DMS 273 (cell line): ENCODE data around the gene STT3B.
"Not testable (repeated sequence)": the region's sequence is repeated elsewhere in the genome, so short reads cannot be mapped to it uniquely, and the experiment has no call there.

Source experiments
- DNase-seq: peaks from one replicate; lab custom pipeline; 2025; ENCODE audit not compliant: unreplicated experiment; lab: John Stamatoyannopoulos, UW

Gene STT3B

GRCh38 chr3:31590650-31591049 is 57.9 kb downstream of the STT3B start:
- no peak for DNase-seq

- DNase-seq = no peak
Observed at GRCh38 chr3:31592764-31593163, 60.0 kb downstream of the STT3B start.

GRCh38 chr3:31596176-31596575 is 63.5 kb downstream of the STT3B start:
- no peak for DNase-seq

GRCh38 chr3:31600431-31600830 is 67.7 kb downstream of the STT3B start:
- DNase-seq = no peak

GRCh38 chr3:31605333-31605732 is 72.6 kb downstream of the STT3B start:
- DNase-seq = not testable (repeated sequence)

- DNase-seq = no peak
Observed at GRCh38 chr3:31606453-31606852, 73.7 kb downstream of the STT3B start.

- DNase-seq = peak; percentile 49
Observed at GRCh38 chr3:31610700-31611275, 78.1 kb downstream of the STT3B start.

GRCh38 chr3:31613177-31613576 is 80.5 kb downstream of the STT3B start:
- no peak for DNase-seq

- no peak for DNase-seq
Observed at GRCh38 chr3:31613654-31614053, 80.9 kb downstream of the STT3B start.

GRCh38 chr3:31614162-31614921 is 81.6 kb downstream of the STT3B start:
- DNase-seq = peak; percentile 1

- no peak for DNase-seq
Observed at GRCh38 chr3:31615071-31615875, 82.5 kb downstream of the STT3B start.

GRCh38 chr3:31616711-31617110 is 84.0 kb downstream of the STT3B start:
- DNase-seq = no peak

GRCh38 chr3:31620656-31621055 is 87.9 kb downstream of the STT3B start:
- DNase-seq = no peak

- no peak for DNase-seq
Observed at GRCh38 chr3:31621314-31621713, 88.6 kb downstream of the STT3B start.

- no peak for DNase-seq
Observed at GRCh38 chr3:31622636-31623288, 90.0 kb downstream of the STT3B start.

- no peak for DNase-seq
Observed at GRCh38 chr3:31624083-31624709, 91.5 kb downstream of the STT3B start.

- DNase-seq = no peak
Observed at GRCh38 chr3:31625358-31625757, 92.6 kb downstream of the STT3B start.

- DNase-seq = no peak
Observed at GRCh38 chr3:31629054-31629453, 96.3 kb downstream of the STT3B start.

GRCh38 chr3:31634476-31634875 is 101.8 kb downstream of the STT3B start:
- no peak for DNase-seq

- no peak for DNase-seq
Observed at GRCh38 chr3:31635545-31635944, 102.8 kb downstream of the STT3B start.

- DNase-seq = no peak
Observed at GRCh38 chr3:31636049-31636448, 103.3 kb downstream of the STT3B start.
